Neural cell (in vitro differentiated cells): ENCODE results near the gene DDX18. TPM values are rescaled to one million over a fixed set of nuclear protein-coding genes. Genes with fewer than 3 reads are reported as not detected.

Source experiments
- H2AFZ ChIP-seq: fragments of 200-600, 300-800 bp; sonication (generic), shearing (Covaris generic); 2 replicates; pipeline ENCODE4 v1.6.0; 2014; ENCODE audit warnings: low read depth, mild to moderate bottlenecking, antibody characterized with exemption, low read length, moderate library complexity
- H3F3A ChIP-seq: fragments of 200-600 bp; shearing (Covaris generic); 2 replicates; pipeline ENCODE4 v1.6.1; 2016; ENCODE audit warnings: mild to moderate bottlenecking, moderate library complexity, mixed read lengths, antibody characterized with exemption, low read length; ENCODE audit not compliant: insufficient read depth, poor library complexity, severe bottlenecking
- H3K27ac ChIP-seq: fragments of 200-600, 300-800 bp; sonication (generic), shearing (Covaris generic); 2 replicates; pipeline ENCODE4 v1.5.1; 2014; ENCODE audit warnings: mild to moderate bottlenecking, low read length, moderate library complexity
- H3K27me3 ChIP-seq: fragments of 300-800, 200-600 bp; sonication (generic), shearing (Covaris generic); 2 replicates; pipeline ENCODE4 v1.6.0; 2014; ENCODE audit warnings: mild to moderate bottlenecking, low read depth, low read length, moderate library complexity; ENCODE audit not compliant: insufficient read depth
- H3K36me3 ChIP-seq: fragments of 300-800, 200-600 bp; sonication (generic), shearing (Covaris generic); 2 replicates; pipeline ENCODE4 v1.5.1; 2014; ENCODE audit warnings: mild to moderate bottlenecking, antibody characterized with exemption, low read length, moderate library complexity; ENCODE audit not compliant: insufficient read depth
- H3K4me2 ChIP-seq: fragments of 300-800, 200-600 bp; sonication (generic), shearing (Covaris generic); 2 replicates; pipeline ENCODE4 v1.6.0; 2014; ENCODE audit warnings: mild to moderate bottlenecking, low read length
- H3K4me3 ChIP-seq: fragments of 300-800, 200-600 bp; sonication (generic), shearing (Covaris generic); 2 replicates; pipeline ENCODE4 v1.5.1; 2014; ENCODE audit warnings: mild to moderate bottlenecking, low read length, moderate library complexity
- H3K79me2 ChIP-seq: fragments of 200-600 bp; shearing (Covaris generic); replicated peaks from 2 replicates; pipeline ENCODE4 v1.6.0; 2014; ENCODE audit warnings: mild to moderate bottlenecking, low read length, moderate library complexity; ENCODE audit not compliant: insufficient read depth
- H3K9ac ChIP-seq: fragments of 300-800, 200-600 bp; sonication (generic), shearing (Covaris generic); 2 replicates; pipeline ENCODE4 v1.6.1; 2016; ENCODE audit warnings: mild to moderate bottlenecking, low read length, mixed read lengths
- H3K9me2 ChIP-seq: fragments of 200-600 bp; shearing (Covaris generic); 2 replicates; pipeline ENCODE4 v1.6.1; 2016; ENCODE audit warnings: mild to moderate bottlenecking, low read length, mixed read lengths; ENCODE audit not compliant: insufficient read depth
- H3K9me3 ChIP-seq: fragments of 200-600, 300-800 bp; sonication (generic), shearing (Covaris generic); 2 replicates; pipeline ENCODE4 v1.6.1; 2016; ENCODE audit warnings: mild to moderate bottlenecking, mixed run types, low read length, moderate library complexity, mixed read lengths
- H4K20me1 ChIP-seq: fragments of 200-600 bp; shearing (Covaris generic); 2 replicates; pipeline ENCODE4 v1.6.1; 2016; ENCODE audit warnings: mild to moderate bottlenecking, mixed run types; ENCODE audit not compliant: insufficient read depth
- CTCF ChIP-seq: fragments of 450-650 bp; IDR thresholded peaks from 2 replicates; pipeline ENCODE4 v1.5.1; 2014; ENCODE audit warnings: antibody characterized with exemption, mild to moderate bottlenecking, moderate library complexity; ENCODE audit not compliant: poor library complexity, severe bottlenecking
- EP300 ChIP-seq: fragments of 450-650 bp; conservative IDR thresholded peaks from 2 replicates; pipeline ENCODE4 v1.6.1; 2014; ENCODE audit warnings: antibody characterized with exemption, mild to moderate bottlenecking, moderate library complexity; ENCODE audit not compliant: poor library complexity, severe bottlenecking
- EZH2 ChIP-seq: fragments of 200-600, 300-800 bp; shearing (Covaris generic), sonication (generic); IDR thresholded peaks from 2 replicates; pipeline ENCODE4 v1.6.1; 2014; ENCODE audit warnings: antibody characterized with exemption, low read length, borderline replicate concordance, mild to moderate bottlenecking; ENCODE audit not compliant: insufficient read depth, poor library complexity, severe bottlenecking
- MXI1 ChIP-seq: fragments of 450-650 bp; conservative IDR thresholded peaks from 2 replicates; pipeline ENCODE4 v1.6.1; 2014; ENCODE audit warnings: antibody characterized with exemption, mild to moderate bottlenecking; ENCODE audit not compliant: poor library complexity, severe bottlenecking
- POLR2AphosphoS5 ChIP-seq: IDR thresholded peaks from 2 replicates; pipeline ENCODE4 v1.6.1; 2012
- RAD21 ChIP-seq: fragments of 450-650 bp; conservative IDR thresholded peaks from 2 replicates; pipeline ENCODE4 v1.6.1; 2014; ENCODE audit warnings: antibody characterized with exemption, mild to moderate bottlenecking, moderate library complexity
- SMC3 ChIP-seq: fragments of 450-650 bp; conservative IDR thresholded peaks from 2 replicates; pipeline ENCODE4 v1.6.1; 2014; ENCODE audit warnings: antibody characterized with exemption, mild to moderate bottlenecking, moderate library complexity; ENCODE audit not compliant: poor library complexity
- TAF1 ChIP-seq: IDR thresholded peaks from 2 replicates; pipeline ENCODE4 v1.6.1; 2012; ENCODE audit warnings: low read depth
- polyA plus RNA-seq: library from polyadenylated mRNA; depleted of rRNA; stranded (reverse); fragments of >200 nt; gene quantifications from 2 replicates; pipeline ENCODE4 v1.2.3, GENCODE V29; 2014
- TF ChIP-seq, protein P1 (sequence below): IDR thresholded peaks from 2 replicates; pipeline ENCODE4 v1.6.1; 2012; ENCODE audit warnings: borderline replicate concordance

DDX18 gene
- polyA plus RNA-seq, 1 donor from 2014 or later = 85.3 TPM

GRCh38 chr2:117856415-117857210, 42.1 kb downstream of the DDX18 start:
- no peak overlapping the region for H3K9ac ChIP-seq
- TF ChIP-seq, protein P1, sequence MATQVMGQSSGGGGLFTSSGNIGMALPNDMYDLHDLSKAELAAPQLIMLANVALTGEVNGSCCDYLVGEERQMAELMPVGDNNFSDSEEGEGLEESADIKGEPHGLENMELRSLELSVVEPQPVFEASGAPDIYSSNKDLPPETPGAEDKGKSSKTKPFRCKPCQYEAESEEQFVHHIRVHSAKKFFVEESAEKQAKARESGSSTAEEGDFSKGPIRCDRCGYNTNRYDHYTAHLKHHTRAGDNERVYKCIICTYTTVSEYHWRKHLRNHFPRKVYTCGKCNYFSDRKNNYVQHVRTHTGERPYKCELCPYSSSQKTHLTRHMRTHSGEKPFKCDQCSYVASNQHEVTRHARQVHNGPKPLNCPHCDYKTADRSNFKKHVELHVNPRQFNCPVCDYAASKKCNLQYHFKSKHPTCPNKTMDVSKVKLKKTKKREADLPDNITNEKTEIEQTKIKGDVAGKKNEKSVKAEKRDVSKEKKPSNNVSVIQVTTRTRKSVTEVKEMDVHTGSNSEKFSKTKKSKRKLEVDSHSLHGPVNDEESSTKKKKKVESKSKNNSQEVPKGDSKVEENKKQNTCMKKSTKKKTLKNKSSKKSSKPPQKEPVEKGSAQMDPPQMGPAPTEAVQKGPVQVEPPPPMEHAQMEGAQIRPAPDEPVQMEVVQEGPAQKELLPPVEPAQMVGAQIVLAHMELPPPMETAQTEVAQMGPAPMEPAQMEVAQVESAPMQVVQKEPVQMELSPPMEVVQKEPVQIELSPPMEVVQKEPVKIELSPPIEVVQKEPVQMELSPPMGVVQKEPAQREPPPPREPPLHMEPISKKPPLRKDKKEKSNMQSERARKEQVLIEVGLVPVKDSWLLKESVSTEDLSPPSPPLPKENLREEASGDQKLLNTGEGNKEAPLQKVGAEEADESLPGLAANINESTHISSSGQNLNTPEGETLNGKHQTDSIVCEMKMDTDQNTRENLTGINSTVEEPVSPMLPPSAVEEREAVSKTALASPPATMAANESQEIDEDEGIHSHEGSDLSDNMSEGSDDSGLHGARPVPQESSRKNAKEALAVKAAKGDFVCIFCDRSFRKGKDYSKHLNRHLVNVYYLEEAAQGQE = no peak
- no peak for TF ChIP-seq POLR2AphosphoS5
- no peak for TF ChIP-seq CTCF
- TF ChIP-seq MXI1 = no peak
- no peak for TF ChIP-seq TAF1
- no peak for TF ChIP-seq SMC3
- TF ChIP-seq RAD21 = no peak
- TF ChIP-seq EZH2 = no peak
- no peak for TF ChIP-seq EP300
- no peak overlapping the region for H3K4me3 ChIP-seq
- H3K9me2 ChIP-seq = no peaks in the 10 kb centered on the region
- H2AFZ ChIP-seq = no peak overlapping the region
- no peaks in the 10 kb centered on the region for H3K36me3 ChIP-seq
- H3K27me3 ChIP-seq = no peaks in the 10 kb centered on the region
- no peaks in the 10 kb centered on the region for H3F3A ChIP-seq
- H3K9me3 ChIP-seq = no peaks in the 10 kb centered on the region
- no peaks in the 10 kb centered on the region for H3K79me2 ChIP-seq
- no peak overlapping the region for H3K4me2 ChIP-seq
- H4K20me1 ChIP-seq = no peaks in the 10 kb centered on the region
- H3K27ac ChIP-seq = no peak overlapping the region

- no peak overlapping the region for H2AFZ ChIP-seq
Observed at GRCh38 chr2:117858336-117858735, 43.8 kb downstream of the DDX18 start.

More at GRCh38 chr2:117858336-117858735, 43.8 kb downstream of the DDX18 start:
- Histone ChIP-seq H3K4me3 (no peak overlapping the region), H3K9ac (no peak overlapping the region), H4K20me1 (no peaks in the 10 kb centered on the region), H3K4me2 (no peak overlapping the region), H3K27ac (no peak overlapping the region), H3F3A (no peaks in the 10 kb centered on the region), H3K9me2 (no peaks in the 10 kb centered on the region), H3K36me3 (no peaks in the 10 kb centered on the region), H3K9me3 (no peaks in the 10 kb centered on the region), H3K27me3 (no peaks in the 10 kb centered on the region), H3K79me2 (no peaks in the 10 kb centered on the region)
- no peak for TF ChIP-seq SMC3
